Lower leg skin (tissue), 4 donors: ENCODE results near the gene TNIK. TPM values are rescaled to one million over a fixed set of nuclear protein-coding genes. Genes with fewer than 3 reads are reported as not detected.

Experiments
- DNase-seq, 2 donors: peaks; one replicate each; pipeline ENCODE4 v3.0.0-alpha.2; 2019; ENCODE audit warnings: low spot score in 2 of 2
- H3K4me3 ChIP-seq: fragments of 200-600 bp; sonication (generic); 2 replicates; pipeline ENCODE4 v1.5.1; 2017; ENCODE audit warnings: mild to moderate bottlenecking, low read depth; ENCODE audit not compliant: poor library complexity, severe bottlenecking
- POLR2A ChIP-seq, 2 donors: fragments of 450-650 bp; IDR thresholded peaks; one replicate each; pipeline ENCODE4 v1.6.1; 2016 to 2017; ENCODE audit warnings: antibody characterized with exemption in 2 of 2, mild to moderate bottlenecking in 1 of 2, moderate library complexity in 1 of 2
- WGBS, 2 donors: methylation state at CpG; one replicate each; pipeline ENCODE4 v1.1.5; 2018; 5-methylcytosine and 5-hydroxymethylcytosine counted together
- intact Hi-C: fragments of 100-400 bp; cut with DNase I; formaldehyde crosslinking; loops from one replicate; pipeline ENCODE4 v1.15.0; 2023; ENCODE audit warnings: low total_unique reads
- total RNA-seq, 4 donors: library from RNA; depleted of rRNA; stranded (reverse); fragments of >200 nt; gene quantifications; one replicate each; pipeline ENCODE4 v1.1.0, GENCODE V29; 2016
- TF ChIP-seq, protein P1 (sequence below), 3 donors: fragments of 450-650 bp; IDR thresholded peaks; one replicate each; pipeline ENCODE4 v1.5.1; 2016; ENCODE audit warnings: antibody characterized with exemption in 3 of 3, mild to moderate bottlenecking in 3 of 3, moderate library complexity in 2 of 3

TNIK gene
- total RNA-seq, 4 donors from 2014 or later: 0.72 to 4.7 (median 2.4) TPM

DNA sequence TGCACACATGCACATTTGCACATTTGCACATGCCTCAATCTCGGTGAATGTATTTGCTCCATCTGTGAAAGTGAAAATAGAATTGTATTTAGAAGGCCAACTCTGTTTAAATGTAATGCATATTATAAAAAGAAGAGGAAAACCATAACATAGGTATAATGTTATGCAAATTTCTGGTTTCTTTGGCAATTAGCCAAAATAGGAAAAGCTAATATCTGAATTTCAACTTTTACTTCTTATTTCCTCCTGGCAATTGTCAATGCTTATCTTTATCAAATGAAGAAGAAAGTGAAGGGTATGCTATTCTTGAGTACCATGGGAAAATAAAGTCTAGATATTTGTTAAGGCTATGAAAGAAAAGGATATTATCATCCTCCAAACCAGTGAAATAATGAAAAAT is 357.0 kb downstream of the TNIK start:
- no peak for TF ChIP-seq POLR2A (IDR thresholded peaks at IDR 0.05)
- TF ChIP-seq, protein P1, sequence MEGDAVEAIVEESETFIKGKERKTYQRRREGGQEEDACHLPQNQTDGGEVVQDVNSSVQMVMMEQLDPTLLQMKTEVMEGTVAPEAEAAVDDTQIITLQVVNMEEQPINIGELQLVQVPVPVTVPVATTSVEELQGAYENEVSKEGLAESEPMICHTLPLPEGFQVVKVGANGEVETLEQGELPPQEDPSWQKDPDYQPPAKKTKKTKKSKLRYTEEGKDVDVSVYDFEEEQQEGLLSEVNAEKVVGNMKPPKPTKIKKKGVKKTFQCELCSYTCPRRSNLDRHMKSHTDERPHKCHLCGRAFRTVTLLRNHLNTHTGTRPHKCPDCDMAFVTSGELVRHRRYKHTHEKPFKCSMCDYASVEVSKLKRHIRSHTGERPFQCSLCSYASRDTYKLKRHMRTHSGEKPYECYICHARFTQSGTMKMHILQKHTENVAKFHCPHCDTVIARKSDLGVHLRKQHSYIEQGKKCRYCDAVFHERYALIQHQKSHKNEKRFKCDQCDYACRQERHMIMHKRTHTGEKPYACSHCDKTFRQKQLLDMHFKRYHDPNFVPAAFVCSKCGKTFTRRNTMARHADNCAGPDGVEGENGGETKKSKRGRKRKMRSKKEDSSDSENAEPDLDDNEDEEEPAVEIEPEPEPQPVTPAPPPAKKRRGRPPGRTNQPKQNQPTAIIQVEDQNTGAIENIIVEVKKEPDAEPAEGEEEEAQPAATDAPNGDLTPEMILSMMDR (IDR thresholded peaks at IDR 0.05): no peak
- H3K4me3 ChIP-seq: no peak overlapping the region
- WGBS, 2 donors: 95% methylated on average over 1 of the region's 1 CpG
- intact Hi-C loops: no loop called here
- no peak for DNase-seq

DNA sequence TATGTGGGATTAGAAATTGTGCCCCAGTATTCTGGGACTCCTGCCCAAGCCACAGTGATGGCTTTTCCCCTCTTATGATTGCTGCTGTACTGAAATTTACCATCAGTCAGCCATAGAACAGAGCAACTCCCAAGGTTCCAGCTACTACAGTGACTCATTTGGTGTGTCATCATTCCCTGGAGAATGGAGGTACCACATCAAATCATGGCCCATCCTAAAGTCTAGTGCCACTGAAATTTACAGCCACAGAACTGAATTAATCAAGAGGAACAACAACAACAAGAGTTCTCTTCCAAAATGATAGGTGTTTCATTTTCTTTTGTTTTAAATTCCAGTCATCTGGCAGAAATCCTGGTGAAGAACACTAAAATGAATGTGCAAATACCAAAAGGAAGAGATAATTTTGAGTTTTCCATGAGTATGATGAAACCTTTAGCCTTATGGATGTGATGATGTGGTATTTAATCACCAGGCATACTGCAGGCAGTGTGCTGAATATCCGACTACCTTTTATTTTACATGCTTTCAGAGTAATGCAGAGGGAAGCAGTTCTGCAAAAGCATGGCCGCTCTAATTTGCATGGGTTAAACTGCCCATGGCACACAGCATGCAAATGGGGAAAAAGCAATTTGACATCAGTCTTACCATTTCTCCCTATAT is 358.1 kb downstream of the TNIK start:
- no peak overlapping the region for H3K4me3 ChIP-seq
- WGBS, 2 donors: 92 to 93% methylated on average over 2 of the region's 2 CpGs
- DNase-seq: no peak
- intact Hi-C loops: no loop called here
- TF ChIP-seq, protein P1 (IDR thresholded peaks at IDR 0.05): no peak
- no peak for TF ChIP-seq POLR2A (IDR thresholded peaks at IDR 0.05)

DNA sequence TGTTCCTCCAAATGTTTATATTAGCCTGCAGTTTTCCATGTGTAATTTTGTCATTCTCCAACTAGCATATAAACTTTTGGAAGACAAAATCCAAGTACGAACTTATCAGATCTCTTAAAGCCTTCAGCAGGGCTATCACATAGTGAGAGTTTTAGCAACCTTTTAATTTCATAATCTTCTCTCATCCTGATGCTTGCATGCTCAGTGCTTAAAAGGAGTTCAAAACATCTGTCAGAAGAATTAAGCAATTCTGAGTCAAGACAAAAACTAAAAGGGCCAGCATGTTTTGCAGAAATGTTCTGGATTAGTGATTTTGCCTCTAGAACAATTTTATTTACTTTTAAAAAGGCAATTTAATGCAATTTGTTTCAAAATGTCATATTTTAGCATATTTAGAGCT is 360.3 kb downstream of the TNIK start:
- TF ChIP-seq, protein P1 (IDR thresholded peaks at IDR 0.05): no peak
- TF ChIP-seq POLR2A (IDR thresholded peaks at IDR 0.05): no peak
- DNase-seq: no peak
- 80 to 93% methylated on average over 1 of the region's 1 CpG for WGBS, 2 donors
- H3K4me3 ChIP-seq: no peak overlapping the region
- intact Hi-C loops: no loop called here

DNA sequence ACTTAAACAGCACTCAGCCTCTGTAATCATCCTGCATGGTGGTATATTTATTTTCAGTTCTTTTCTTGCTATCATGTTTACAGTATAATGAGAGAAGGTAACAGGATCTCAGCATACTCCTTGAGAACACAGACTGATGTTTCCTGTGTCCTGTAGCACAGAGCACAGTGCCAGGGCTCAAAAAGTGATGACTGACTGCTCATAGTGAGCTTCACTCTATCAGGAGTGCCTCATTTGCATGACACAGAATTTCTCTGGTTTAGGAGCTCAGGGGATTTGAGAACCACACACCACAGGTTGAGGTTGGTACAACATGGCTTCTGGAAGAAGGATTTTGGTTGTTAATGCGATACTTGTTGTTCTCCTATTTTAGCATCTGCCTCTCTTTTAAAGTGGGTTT is 365.1 kb downstream of the TNIK start:
- intact Hi-C loops: no loop called here
- H3K4me3 ChIP-seq: no peak overlapping the region
- no peak for TF ChIP-seq POLR2A (IDR thresholded peaks at IDR 0.05)
- TF ChIP-seq, protein P1 (IDR thresholded peaks at IDR 0.05): no peak
- no peak for DNase-seq
- WGBS, 2 donors: 91 to 97% methylated on average over 1 of the region's 1 CpG

GRCh38 chr3:171094411-171094810 is 365.8 kb downstream of the TNIK start:
- 97 to 100% methylated on average over 3 of the region's 3 CpGs for WGBS, 2 donors
- no peak overlapping the region for H3K4me3 ChIP-seq
- DNase-seq: no peak
- TF ChIP-seq, protein P1 (IDR thresholded peaks at IDR 0.05): no peak
- no peak for TF ChIP-seq POLR2A (IDR thresholded peaks at IDR 0.05)
- intact Hi-C loops: no loop called here

DNA sequence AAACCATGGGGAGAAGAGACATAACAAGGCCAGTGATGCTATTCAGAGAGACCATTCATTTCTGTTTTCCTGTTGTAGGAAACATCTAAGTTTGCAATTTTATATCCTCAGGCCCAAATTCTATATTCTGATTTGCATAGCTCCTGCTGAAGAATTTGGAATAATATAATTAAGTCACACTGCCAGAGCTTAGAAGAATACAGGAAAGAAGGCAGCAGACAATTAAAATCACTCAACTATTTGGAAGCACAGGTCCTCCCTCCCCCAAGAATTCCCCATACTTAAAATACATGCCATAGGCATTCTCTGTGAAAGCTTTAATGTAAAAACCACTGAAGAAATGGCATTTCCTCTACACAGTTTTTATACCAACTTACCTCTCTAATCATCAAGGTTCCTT is 366.7 kb downstream of the TNIK start:
- no peak for TF ChIP-seq POLR2A (IDR thresholded peaks at IDR 0.05)
- TF ChIP-seq, protein P1 (IDR thresholded peaks at IDR 0.05): no peak
- no peak overlapping the region for H3K4me3 ChIP-seq
- intact Hi-C loops: no loop called here
- DNase-seq: no peak
